ENCODE results near the gene PNN.
"Not testable (repeated sequence)": the region's sequence is repeated elsewhere in the genome, so short reads cannot be mapped to it uniquely, and the experiment has no call there.

PNN gene

GRCh38 chr14:39186941-39187525, 12.0 kb downstream of the PNN start:
- Mint-ChIP-seq H3K27me3 (no peaks in the 10 kb centered on the region), H3K9me3 (no peaks in the 10 kb centered on the region), H3K27ac (no peak overlapping the region), H3K4me1 (peaks cover 8% of the 10 kb centered on the region), H3K4me3 (no peak overlapping the region), H3K36me3 (peaks cover 11% of the 10 kb centered on the region)
- DNase-seq (ENCODE audit: low spot score in 2 of 2) (no peak), ATAC-seq (ENCODE audit: low read depth) (no peak)

- H3K27ac Mint-ChIP-seq = no peak overlapping the region
- DNase-seq (ENCODE audit: low spot score in 2 of 2) = no peak
- no peak overlapping the region for H3K4me3 Mint-ChIP-seq
- H3K27me3 Mint-ChIP-seq = no peaks in the 10 kb centered on the region
- no peaks in the 10 kb centered on the region for H3K9me3 Mint-ChIP-seq
- H3K4me1 Mint-ChIP-seq = peaks cover 3% of the 10 kb centered on the region
- no peaks in the 10 kb centered on the region for H3K36me3 Mint-ChIP-seq
- ATAC-seq (ENCODE audit: low read depth) = no peak
Measured at GRCh38 chr14:39203659-39204606, 28.9 kb downstream of the PNN start.

GRCh38 chr14:39207430-39207829, 32.4 kb downstream of the PNN start:
- ATAC-seq (ENCODE audit: low read depth); H3K9me3 Mint-ChIP-seq; H3K4me1 Mint-ChIP-seq; DNase-seq (ENCODE audit: low spot score in 2 of 2); H3K4me3 Mint-ChIP-seq; H3K27me3 Mint-ChIP-seq; H3K27ac Mint-ChIP-seq; H3K36me3 Mint-ChIP-seq: not testable (repeated sequence)

GRCh38 chr14:39211109-39211741, 36.2 kb downstream of the PNN start:
- H3K36me3 Mint-ChIP-seq = no peaks in the 10 kb centered on the region
- H3K27ac Mint-ChIP-seq = no peak overlapping the region

DNA sequence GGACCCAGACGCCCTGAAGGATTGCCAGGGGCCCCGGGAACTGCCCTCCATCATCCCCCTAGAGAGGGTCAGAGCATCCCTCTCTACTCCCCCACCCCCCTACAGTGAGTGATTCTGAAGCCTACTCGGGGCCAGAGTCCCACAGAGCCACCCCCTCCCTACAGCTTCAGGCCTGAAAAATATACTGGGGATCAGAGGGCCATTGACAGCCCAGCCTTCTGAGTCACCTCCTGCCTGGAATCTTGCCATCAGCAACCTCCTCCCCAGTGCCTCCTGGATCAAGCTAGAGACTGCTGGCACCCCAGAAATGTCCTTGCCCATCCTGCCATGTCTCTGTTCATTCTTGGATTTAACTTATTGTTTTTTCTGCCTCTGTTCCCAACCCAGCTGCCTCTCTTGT, 37.0 kb downstream of the PNN start:
- peaks cover 3% of the 10 kb centered on the region for H3K4me1 Mint-ChIP-seq
- H3K36me3 Mint-ChIP-seq = no peaks in the 10 kb centered on the region
- H3K27me3 Mint-ChIP-seq = no peaks in the 10 kb centered on the region
- H3K4me3 Mint-ChIP-seq = no peak overlapping the region
- DNase-seq (ENCODE audit: low spot score in 2 of 2) (no peak), ATAC-seq (ENCODE audit: low read depth) (no peak)
- H3K9me3 Mint-ChIP-seq = no peaks in the 10 kb centered on the region
- H3K27ac Mint-ChIP-seq = no peak overlapping the region

More at GRCh38 chr14:39211109-39211741, 36.2 kb downstream of the PNN start:
- DNase-seq (ENCODE audit: low spot score in 2 of 2) (no peak), ATAC-seq (ENCODE audit: low read depth) (no peak)
- peaks cover 3% of the 10 kb centered on the region for H3K4me1 Mint-ChIP-seq
- no peaks in the 10 kb centered on the region for H3K9me3 Mint-ChIP-seq
- no peaks in the 10 kb centered on the region for H3K27me3 Mint-ChIP-seq
- H3K4me3 Mint-ChIP-seq = no peak overlapping the region

GRCh38 chr14:39212693-39213092, 37.6 kb downstream of the PNN start:
- ATAC-seq (ENCODE audit: low read depth) = no peak
- Mint-ChIP-seq H3K27me3 (no peaks in the 10 kb centered on the region), H3K4me1 (peaks cover 4% of the 10 kb centered on the region), H3K4me3 (no peak overlapping the region), H3K36me3 (no peaks in the 10 kb centered on the region), H3K27ac (no peak overlapping the region), H3K9me3 (no peaks in the 10 kb centered on the region)
- DNase-seq (ENCODE audit: low spot score in 2 of 2) = no peak

DNA sequence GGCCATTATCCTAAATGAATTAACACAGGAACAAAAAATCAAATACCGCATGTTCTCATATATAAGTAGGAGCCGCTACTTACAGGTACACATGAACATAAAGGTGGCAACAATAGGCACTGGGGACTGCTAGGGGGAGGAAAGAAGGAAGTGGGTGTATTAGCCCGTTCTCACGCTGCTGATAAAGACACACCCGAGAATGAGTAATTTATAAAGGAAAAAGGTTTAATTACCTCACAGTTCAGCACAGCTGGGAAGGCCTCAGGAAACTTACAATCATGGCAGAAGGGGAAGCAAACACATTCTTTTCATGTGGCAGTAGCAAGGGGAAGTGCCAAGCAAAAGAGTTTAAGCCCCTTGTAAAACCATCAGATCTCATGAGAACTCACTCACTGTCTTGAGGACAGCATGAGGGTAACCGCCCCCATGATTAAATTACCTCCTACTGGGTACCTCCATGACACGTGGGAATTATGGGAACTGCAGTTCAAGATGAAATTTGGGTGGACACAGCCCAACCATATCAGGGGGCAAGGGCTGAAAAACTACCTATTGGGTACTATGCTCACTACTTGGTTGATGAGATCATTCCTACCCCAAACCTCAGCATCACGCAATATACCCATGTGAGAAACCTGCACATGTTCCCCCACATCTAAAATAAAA, 42.3 kb downstream of the PNN start:
- H3K27ac Mint-ChIP-seq = no peak overlapping the region
- ATAC-seq (ENCODE audit: low read depth) = no peak
- no peak for DNase-seq (ENCODE audit: low spot score in 2 of 2)
- H3K4me3 Mint-ChIP-seq = no peak overlapping the region
- no peaks in the 10 kb centered on the region for H3K27me3 Mint-ChIP-seq
- no peaks in the 10 kb centered on the region for H3K9me3 Mint-ChIP-seq
- H3K36me3 Mint-ChIP-seq = peaks cover 1% of the 10 kb centered on the region
- H3K4me1 Mint-ChIP-seq = peaks cover 8% of the 10 kb centered on the region

DNA sequence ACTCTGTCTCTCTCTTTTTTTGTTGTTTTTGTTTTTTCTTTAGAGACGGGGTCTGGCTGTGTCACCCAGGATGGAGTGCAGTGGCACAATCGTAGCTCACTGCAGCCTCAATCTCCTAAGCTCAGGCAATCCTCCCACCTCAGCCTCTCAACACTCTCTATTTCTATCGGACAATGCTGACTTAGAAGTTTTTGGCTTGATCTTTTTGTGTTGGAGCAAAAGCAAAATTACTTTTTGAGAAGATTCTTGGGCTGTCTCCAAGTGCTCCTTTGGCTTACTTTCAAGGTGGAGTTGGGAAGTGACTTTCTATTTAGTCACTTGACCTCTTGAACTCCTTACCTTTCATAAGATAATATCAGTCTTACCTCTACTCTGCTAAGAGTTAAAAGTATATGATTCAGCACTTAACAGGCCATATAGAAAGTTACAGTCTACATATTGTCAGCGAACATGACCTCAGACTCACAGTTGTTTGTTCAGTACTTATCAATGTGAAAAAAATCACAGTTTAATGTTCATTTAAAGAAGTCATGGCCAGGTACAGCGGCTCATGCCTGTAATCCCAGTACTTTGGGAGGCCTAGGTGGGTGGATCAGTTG, 43.2 kb downstream of the PNN start:
- Mint-ChIP-seq H3K27me3 (no peaks in the 10 kb centered on the region), H3K4me3 (no peak overlapping the region), H3K4me1 (peaks cover 8% of the 10 kb centered on the region), H3K9me3 (no peaks in the 10 kb centered on the region), H3K36me3 (peaks cover 1% of the 10 kb centered on the region), H3K27ac (no peak overlapping the region)
- no peak for DNase-seq (ENCODE audit: low spot score in 2 of 2)
- no peak for ATAC-seq (ENCODE audit: low read depth)

DNA sequence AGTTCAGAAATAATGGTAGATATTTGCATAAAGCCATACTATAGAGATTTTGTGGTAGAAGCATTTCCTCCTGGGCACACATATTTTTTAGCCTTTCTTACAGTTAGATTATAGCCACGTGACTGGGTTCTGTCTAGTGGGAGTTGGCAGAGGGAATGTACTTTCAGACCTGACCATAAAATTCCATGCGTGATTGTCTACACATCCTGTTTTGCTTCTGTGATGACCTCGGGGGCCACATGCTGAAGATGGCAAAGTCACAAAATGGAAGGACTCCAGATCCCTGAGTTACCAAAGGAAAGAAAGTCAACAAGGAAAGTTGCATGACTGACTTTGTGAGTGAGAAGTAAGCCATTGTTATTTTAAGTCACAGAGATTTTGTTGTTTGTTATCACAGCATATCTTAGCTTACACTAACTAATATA, 44.0 kb downstream of the PNN start:
- H3K9me3 Mint-ChIP-seq = no peaks in the 10 kb centered on the region
- peaks cover 1% of the 10 kb centered on the region for H3K36me3 Mint-ChIP-seq
- no peak overlapping the region for H3K4me3 Mint-ChIP-seq
- H3K27ac Mint-ChIP-seq = no peak overlapping the region
- H3K27me3 Mint-ChIP-seq = peaks cover 2% of the 10 kb centered on the region
- no peak for ATAC-seq (ENCODE audit: low read depth)
- H3K4me1 Mint-ChIP-seq = peaks cover 8% of the 10 kb centered on the region
- DNase-seq (ENCODE audit: low spot score in 2 of 2) = no peak

GRCh38 chr14:39220473-39220872, 45.4 kb downstream of the PNN start:
- not testable (repeated sequence) for H3K36me3 Mint-ChIP-seq; H3K27me3 Mint-ChIP-seq; ATAC-seq (ENCODE audit: low read depth); H3K4me1 Mint-ChIP-seq; DNase-seq (ENCODE audit: low spot score in 2 of 2); H3K27ac Mint-ChIP-seq; H3K4me3 Mint-ChIP-seq; H3K9me3 Mint-ChIP-seq

DNA sequence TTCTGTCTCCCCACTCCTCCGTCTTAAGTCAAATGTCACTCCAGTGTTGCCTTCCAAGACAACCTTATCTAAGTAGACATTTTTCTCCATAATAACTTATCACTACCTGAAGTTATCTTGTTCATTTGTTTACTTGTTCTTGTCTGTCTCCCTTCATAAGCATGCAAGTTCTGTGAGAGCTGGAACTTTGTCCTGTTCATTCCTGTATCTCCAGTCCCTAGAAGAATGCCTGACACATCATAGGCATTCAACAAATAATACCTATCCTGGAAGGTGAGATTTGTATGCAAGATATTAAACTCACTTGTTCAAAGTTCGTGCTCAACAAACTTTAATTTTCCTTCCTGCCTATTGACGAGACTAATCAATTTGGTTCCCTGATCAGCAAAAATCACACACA, 53.0 kb downstream of the PNN start:
- no peak overlapping the region for H3K27ac Mint-ChIP-seq
- ATAC-seq (ENCODE audit: low read depth) (no peak), DNase-seq (ENCODE audit: low spot score in 2 of 2) (no peak)
- no peaks in the 10 kb centered on the region for H3K36me3 Mint-ChIP-seq
- H3K4me1 Mint-ChIP-seq = no peaks in the 10 kb centered on the region
- H3K4me3 Mint-ChIP-seq = no peak overlapping the region
- H3K9me3 Mint-ChIP-seq = no peaks in the 10 kb centered on the region
- H3K27me3 Mint-ChIP-seq = peaks cover 3% of the 10 kb centered on the region

DNA sequence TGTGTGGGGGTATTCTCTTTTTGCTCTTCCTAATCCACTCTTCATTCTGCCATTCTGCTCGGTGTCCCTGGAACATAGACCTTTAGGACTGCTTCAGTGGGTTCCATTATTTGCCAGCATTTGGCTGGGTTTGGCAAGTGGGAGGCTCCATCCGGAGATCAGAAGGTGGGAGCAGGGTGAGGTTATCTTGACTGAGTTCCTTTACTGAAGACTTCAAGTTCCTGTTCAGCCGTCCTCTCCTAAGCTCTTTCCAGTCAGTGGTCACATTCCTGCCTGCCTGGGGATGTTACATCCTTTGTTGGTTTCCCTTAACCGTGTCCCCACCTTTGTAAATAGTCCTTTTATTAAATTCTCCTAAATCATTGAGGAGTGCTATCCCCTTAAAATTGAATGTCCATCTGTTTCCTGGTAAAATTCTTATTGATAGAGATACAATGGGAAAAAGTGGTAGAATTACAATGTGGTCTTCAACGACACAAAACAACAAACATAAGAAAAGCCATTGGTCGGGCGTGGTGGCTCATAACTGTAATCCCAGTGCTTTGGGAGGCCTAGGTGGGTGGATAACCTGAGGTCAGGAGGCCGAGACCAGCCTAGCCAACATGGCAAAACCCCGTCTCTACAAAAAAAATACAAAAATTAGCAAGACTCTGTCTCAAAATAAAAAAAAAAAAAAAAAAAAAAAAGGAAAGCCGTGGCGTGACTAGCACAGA, 53.6 kb downstream of the PNN start:
- Mint-ChIP-seq H3K4me3 (no peak overlapping the region), H3K27me3 (peaks cover 3% of the 10 kb centered on the region), H3K9me3 (no peaks in the 10 kb centered on the region), H3K27ac (no peak overlapping the region), H3K36me3 (no peaks in the 10 kb centered on the region), H3K4me1 (no peaks in the 10 kb centered on the region)
- no peak for DNase-seq (ENCODE audit: low spot score in 2 of 2)
- ATAC-seq (ENCODE audit: low read depth) = no peak

DNA sequence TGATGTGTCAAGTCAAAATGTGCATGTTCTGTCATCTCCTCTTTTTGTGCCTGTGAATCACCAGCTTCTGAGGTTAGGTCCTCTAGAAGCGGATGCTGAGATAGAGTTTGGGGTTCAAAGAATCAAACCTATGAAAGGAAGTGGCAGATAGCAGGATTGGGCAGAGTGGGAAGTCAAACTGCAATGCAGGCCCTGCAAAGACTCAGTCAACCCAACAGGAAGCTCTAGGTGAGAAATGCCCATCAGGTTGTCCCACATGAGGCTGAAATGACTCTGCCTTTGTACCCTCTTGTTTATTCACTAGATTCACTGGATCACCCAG, 54.1 kb downstream of the PNN start:
- Mint-ChIP-seq H3K9me3 (no peaks in the 10 kb centered on the region), H3K27me3 (peaks cover 1% of the 10 kb centered on the region), H3K4me3 (no peak overlapping the region), H3K27ac (no peak overlapping the region), H3K36me3 (no peaks in the 10 kb centered on the region), H3K4me1 (no peaks in the 10 kb centered on the region)
- no peak for ATAC-seq (ENCODE audit: low read depth)
- no peak for DNase-seq (ENCODE audit: low spot score in 2 of 2)

Data from memory B cell (primary cell).